Cardiac muscle cell (in vitro differentiated cells and primary cell): Measurements from ENCODE around the gene ZC2HC1C. TPM values are rescaled to one million over a fixed set of nuclear protein-coding genes. Genes with fewer than 3 reads are reported as not detected.

Experiments used
- DNase-seq, 2 donors: peaks; one replicate each; pipeline versions ENCODE4 v3.0.0 to v3.0.0-alpha.2; 2010 to 2017; ENCODE audit warnings: low read depth in 1 of 2, low spot score in 1 of 2
- H3K27ac ChIP-seq: fragments of 200-600 bp; sonication (generic); 2 replicates; pipeline ENCODE4 v1.5.1; 2016
- H3K27me3 ChIP-seq: fragments of 200-600 bp; sonication (generic); 2 replicates; pipeline ENCODE4 v1.6.0; 2016; ENCODE audit warnings: control low read depth
- H3K36me3 ChIP-seq: fragments of 200-600 bp; sonication (generic); 2 replicates; pipeline ENCODE4 v1.5.1; 2016; ENCODE audit warnings: control low read depth
- H3K4me1 ChIP-seq: fragments of 200-600 bp; sonication (generic); 2 replicates; pipeline ENCODE4 v1.8.1; 2017; ENCODE audit warnings: low read depth, mild to moderate bottlenecking, mixed run types
- H3K4me3 ChIP-seq: fragments of 200-600 bp; sonication (generic); 2 replicates; pipeline ENCODE4 v1.5.1; 2016; ENCODE audit warnings: mild to moderate bottlenecking
- H3K9me3 ChIP-seq: fragments of 200-600 bp; sonication (generic); 2 replicates; pipeline ENCODE4 v1.5.1; 2017; ENCODE audit warnings: low read depth, mild to moderate bottlenecking, control low read depth
- CTCF ChIP-seq: IDR thresholded peaks from 2 replicates; pipeline ENCODE4 v1.5.1; 2012; ENCODE audit warnings: low read depth, mild to moderate bottlenecking, low read length
- polyA plus RNA-seq: library from polyadenylated mRNA; unstranded; fragments of >200 nt; fragmentation: Nextera tagmentation; extraction: Ambion mirVana; gene quantifications from 2 replicates; pipeline ENCODE4 v1.2.1, GENCODE V29; 2016
- total RNA-seq: library from RNA; depleted of rRNA; stranded (reverse); fragments of >200 nt; gene quantifications from 2 replicates; pipeline ENCODE4 v1.2.3, GENCODE V29; 2016

The ZC2HC1C gene
- total and polyA plus RNA-seq, 2 experiments from 2014 or later: 7.7 to 8.2 TPM

- Histone ChIP-seq H3K27ac (no peak overlapping the region), H3K36me3 (peaks cover 36% of the 10 kb centered on the region), H3K9me3 (no peaks in the 10 kb centered on the region), H3K27me3 (no peaks in the 10 kb centered on the region), H3K4me1 (no peaks in the 10 kb centered on the region), H3K4me3 (no peak overlapping the region)
- TF ChIP-seq CTCF: no peak
- DNase-seq: no peak
These were observed 51.3 kb downstream of the ZC2HC1C start for GRCh38 chr14:75120541-75121291.

DNA sequence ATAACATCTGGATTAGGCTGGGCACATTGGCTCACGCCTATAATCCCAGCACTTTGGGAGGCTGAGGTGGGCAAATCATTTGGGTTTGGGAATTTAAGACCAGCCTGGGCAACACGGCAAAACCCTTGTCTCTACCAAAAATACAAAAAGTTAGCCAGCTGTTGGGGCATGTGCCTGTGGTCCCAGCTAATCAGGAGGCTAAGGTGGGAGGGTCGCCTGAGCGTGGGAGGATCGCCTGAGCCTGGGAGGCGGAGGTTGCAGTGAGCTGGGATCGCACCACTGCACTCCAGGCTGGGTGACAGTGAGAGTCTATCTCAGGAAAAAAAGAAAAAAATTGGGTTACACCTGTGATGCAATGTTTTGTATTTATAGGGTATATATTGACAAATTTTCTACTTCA, 52.1 kb downstream of the ZC2HC1C start:
- Histone ChIP-seq H3K9me3 (no peaks in the 10 kb centered on the region), H3K4me1 (peaks cover 5% of the 10 kb centered on the region), H3K36me3 (peaks cover 28% of the 10 kb centered on the region), H3K4me3 (no peak overlapping the region), H3K27me3 (no peaks in the 10 kb centered on the region), H3K27ac (no peak overlapping the region)
- DNase-seq: no peak
- TF ChIP-seq CTCF: no peak

- no peaks in the 10 kb centered on the region for H3K9me3 ChIP-seq
- H3K4me1 ChIP-seq: peaks cover 9% of the 10 kb centered on the region
- no peak overlapping the region for H3K4me3 ChIP-seq
- TF ChIP-seq CTCF: no peak
- H3K36me3 ChIP-seq: peaks cover 11% of the 10 kb centered on the region
- no peaks in the 10 kb centered on the region for H3K27me3 ChIP-seq
- H3K27ac ChIP-seq: no peak overlapping the region
- peak in 1 of 2 donors; percentile 81 for DNase-seq
These were observed 54.5 kb downstream of the ZC2HC1C start for GRCh38 chr14:75123991-75124390.

DNA sequence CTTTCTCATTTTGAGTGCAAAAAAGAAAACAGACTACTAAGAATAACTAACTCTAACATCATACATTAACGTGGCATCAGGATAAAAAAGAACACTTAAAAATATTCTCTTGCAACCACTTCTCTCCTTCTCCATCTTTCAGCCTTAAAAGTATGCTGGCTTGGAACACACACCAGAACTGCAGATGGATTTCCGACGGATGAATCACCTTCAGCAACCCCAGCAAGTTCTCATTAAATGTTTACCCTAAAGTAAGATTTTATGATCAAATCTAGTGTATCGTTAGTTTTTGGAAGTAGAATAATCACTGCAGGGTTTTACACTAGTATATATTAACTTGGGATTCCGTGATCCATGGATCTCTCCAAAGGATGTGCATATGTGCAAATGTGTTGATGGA, 56.2 kb downstream of the ZC2HC1C start:
- Histone ChIP-seq H3K4me1 (peaks cover 9% of the 10 kb centered on the region), H3K27me3 (no peaks in the 10 kb centered on the region), H3K27ac (no peak overlapping the region), H3K9me3 (no peaks in the 10 kb centered on the region), H3K4me3 (peak overlapping the region; percentile 77), H3K36me3 (no peaks in the 10 kb centered on the region)
- DNase-seq: peak in 1 of 2 donors; percentile 75
- no peak for TF ChIP-seq CTCF

DNA sequence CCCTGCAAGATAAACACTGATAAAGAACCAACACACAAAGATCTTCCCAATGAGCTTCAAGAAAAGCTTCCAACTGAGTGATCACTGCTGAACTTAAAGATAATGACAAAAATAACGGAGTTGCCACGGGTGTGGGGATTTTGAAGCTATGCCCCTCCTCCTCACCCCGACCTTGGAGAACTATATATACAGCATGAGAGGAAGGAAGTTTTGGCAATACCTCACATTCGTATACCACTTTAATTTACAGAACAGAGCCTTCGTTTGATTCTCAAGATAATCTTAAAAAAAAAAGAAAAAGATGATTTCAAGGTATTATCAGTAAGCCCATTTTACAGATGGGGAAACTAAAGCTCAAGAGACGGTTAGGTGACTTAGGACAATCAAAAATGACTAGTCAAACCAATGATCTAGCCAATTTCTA, 56.7 kb downstream of the ZC2HC1C start:
- no peak for TF ChIP-seq CTCF
- Histone ChIP-seq H3K4me3 (peak overlapping the region; percentile 77), H3K9me3 (no peaks in the 10 kb centered on the region), H3K4me1 (peaks cover 9% of the 10 kb centered on the region), H3K27me3 (no peaks in the 10 kb centered on the region), H3K36me3 (no peaks in the 10 kb centered on the region), H3K27ac (peak overlapping the region; percentile 89)
- DNase-seq: no peak
